IMR-90 (cell line): Measurements from ENCODE around the gene DOLPP1. TPM values are rescaled to one million over a fixed set of nuclear protein-coding genes. Genes with fewer than 3 reads are reported as not detected.

Experiments used
- ATAC-seq: fragments of 200-7000 bp; cut with Tn5 transposase; 2 replicates; pipeline ENCODE4 v1.9.1; 2020; ENCODE audit warnings: low read depth, mild to moderate bottlenecking, moderate library complexity
- BruUV-seq: library from RNA; stranded (reverse); fragments of 400-500 nt; replicated peaks from 2 replicates; lab custom pipeline; 2021; lab: Mats Ljungman, UMichigan
- CTCF ChIA-PET: fragments of 300-600 bp; formaldehyde crosslinking; extraction: SDS; loops from one replicate; lab custom pipeline; 2021; ENCODE audit warnings: antibody characterized with exemption; lab: Yijun Ruan, JAX
- POLR2A ChIA-PET: fragments of 300-600 bp; sonication (Branson Sonifier 250); formaldehyde crosslinking; loops from one replicate; lab custom pipeline; 2022; ENCODE audit warnings: antibody characterized with exemption; ENCODE audit not compliant: unreplicated experiment; lab: Charles Lee
- DNase-seq: peaks from one replicate; pipeline ENCODE4 v3.0.0; 2013
- H2AFZ ChIP-seq: replicated peaks from 2 replicates; pipeline ENCODE3; 2013; ENCODE audit warnings: low read length, mild to moderate bottlenecking; ENCODE audit not compliant: poor library complexity
- H2AK5ac ChIP-seq: 2 replicates; pipeline ENCODE4 v1.6.1; 2013; ENCODE audit warnings: low read depth, low read length, inconsistent platforms
- H2AK9ac ChIP-seq: replicated peaks from 2 replicates; pipeline ENCODE3; 2013; ENCODE audit warnings: mild to moderate bottlenecking, low read depth, low read length, moderate library complexity; ENCODE audit not compliant: poor library complexity
- H2BK120ac ChIP-seq: 2 replicates; pipeline ENCODE4 v1.6.1; 2013; ENCODE audit warnings: low read depth, low read length, inconsistent platforms
- H2BK15ac ChIP-seq: 3 replicates; pipeline ENCODE4 v1.6.1; 2013; ENCODE audit warnings: low read depth, low read length, inconsistent platforms
- H2BK20ac ChIP-seq: 2 replicates; pipeline ENCODE4 v1.6.1; 2013; ENCODE audit warnings: low read depth, mild to moderate bottlenecking, inconsistent platforms, low read length, moderate library complexity
- H2BK5ac ChIP-seq: 2 replicates; pipeline ENCODE4 v1.6.1; 2013; ENCODE audit warnings: mild to moderate bottlenecking, low read depth, low read length, inconsistent platforms; ENCODE audit not compliant: poor library complexity, severe bottlenecking
- H3K14ac ChIP-seq: replicated peaks from 2 replicates; pipeline ENCODE4 v1.6.1; 2013; ENCODE audit warnings: low read depth, low read length, inconsistent platforms
- H3K18ac ChIP-seq: 2 replicates; pipeline ENCODE4 v1.6.1; 2013; ENCODE audit warnings: low read depth, low read length, control low read depth
- H3K23ac ChIP-seq: 2 replicates; pipeline ENCODE4 v1.6.1; 2013; ENCODE audit warnings: low read depth, low read length, inconsistent platforms
- H3K27ac ChIP-seq: 2 replicates; pipeline ENCODE4 v1.5.1; 2013; ENCODE audit warnings: mild to moderate bottlenecking, control low read depth, low read length; ENCODE audit not compliant: insufficient read depth
- H3K27me3 ChIP-seq: 2 replicates; pipeline ENCODE4 v1.6.1; 2013; ENCODE audit warnings: low read length; ENCODE audit not compliant: control insufficient read depth, insufficient read depth
- H3K36me3 ChIP-seq: 2 replicates; pipeline ENCODE4 v1.6.1; 2013; ENCODE audit warnings: low read length, mixed read lengths; ENCODE audit not compliant: control insufficient read depth, insufficient read depth
- H3K4ac ChIP-seq: 2 replicates; pipeline ENCODE4 v1.6.1; 2013; ENCODE audit warnings: low read depth, low read length, inconsistent platforms
- H3K4me1 ChIP-seq: 2 replicates; pipeline ENCODE4 v1.6.1; 2013; ENCODE audit warnings: low read length, mixed read lengths; ENCODE audit not compliant: control insufficient read depth, insufficient read depth
- H3K4me2 ChIP-seq: 2 replicates; pipeline ENCODE4 v1.6.1; 2013; ENCODE audit warnings: low read depth, mild to moderate bottlenecking, control low read depth, low read length, moderate library complexity
- H3K4me3 ChIP-seq: 2 replicates; pipeline ENCODE4 v1.5.1; 2013; ENCODE audit warnings: low read depth, mild to moderate bottlenecking, control low read depth, low read length, moderate library complexity; ENCODE audit not compliant: insufficient read depth
- H3K56ac ChIP-seq: 2 replicates; pipeline ENCODE4 v1.6.1; 2013; ENCODE audit warnings: low read length, inconsistent platforms; ENCODE audit not compliant: insufficient read depth; ENCODE audit errors: extremely low read depth
- H3K79me1 ChIP-seq, 2 experiments: 2 replicates each; pipeline ENCODE4 v1.6.1; 2013; ENCODE audit warnings: low read length in 2 of 2, inconsistent platforms in 1 of 2, low read depth in 1 of 2
- H3K9ac ChIP-seq: 2 replicates; pipeline ENCODE4 v1.6.1; 2013; ENCODE audit warnings: low read depth, low read length, control low read depth
- H3K9me1 ChIP-seq: 2 replicates; pipeline ENCODE4 v1.6.1; 2013; ENCODE audit warnings: low read length, inconsistent platforms; ENCODE audit not compliant: insufficient read depth
- H3K9me3 ChIP-seq: 2 replicates; pipeline ENCODE4 v1.6.1; 2013; ENCODE audit warnings: low read length; ENCODE audit not compliant: control insufficient read depth, insufficient read depth
- H4K20me1 ChIP-seq: 2 replicates; pipeline ENCODE4 v1.6.1; 2013; ENCODE audit warnings: low read length, inconsistent platforms; ENCODE audit not compliant: insufficient read depth
- H4K5ac ChIP-seq: 2 replicates; pipeline ENCODE4 v1.6.1; 2013; ENCODE audit warnings: mild to moderate bottlenecking, low read depth, low read length, control low read depth
- H4K8ac ChIP-seq, 2 experiments: 2 replicates each; pipeline ENCODE4 v1.6.1; 2013; ENCODE audit warnings: low read depth in 2 of 2, low read length in 2 of 2, control low read depth in 1 of 2, inconsistent platforms in 1 of 2
- H4K91ac ChIP-seq: 2 replicates; pipeline ENCODE4 v1.6.1; 2013; ENCODE audit warnings: low read depth, low read length, inconsistent platforms; ENCODE audit not compliant: insufficient read depth
- BHLHE40 ChIP-seq: fragments of 150-350 bp; IDR thresholded peaks from 2 replicates; pipeline ENCODE4 v1.6.1; 2016; ENCODE audit warnings: mild to moderate bottlenecking, low read depth, low read length
- CEBPB ChIP-seq: IDR thresholded peaks from 2 replicates; pipeline ENCODE4 v1.6.1; 2012; ENCODE audit warnings: low read depth, low read length, improper control_type of control experiment
- CTCF ChIP-seq: conservative IDR thresholded peaks from 2 replicates; pipeline ENCODE4 v1.5.1; 2012; ENCODE audit warnings: mild to moderate bottlenecking, low read depth, low read length, improper control_type of control experiment
- ELK1 ChIP-seq: fragments of 150-350 bp; IDR thresholded peaks from 2 replicates; pipeline ENCODE4 v1.6.1; 2016; ENCODE audit warnings: low read depth, mild to moderate bottlenecking, low read length, moderate library complexity, borderline replicate concordance
- FOS ChIP-seq: fragments of 150-350 bp; IDR thresholded peaks from 2 replicates; pipeline ENCODE4 v1.6.1; 2016; ENCODE audit warnings: low read depth, low read length
- MAFK ChIP-seq: IDR thresholded peaks from 2 replicates; pipeline ENCODE4 v1.6.1; 2012; ENCODE audit warnings: low read depth, low read length, improper control_type of control experiment
- MAZ ChIP-seq: IDR thresholded peaks from 2 replicates; pipeline ENCODE4 v1.6.1; 2012; ENCODE audit warnings: low read depth, mild to moderate bottlenecking, low read length, improper control_type of control experiment, moderate library complexity, borderline replicate concordance
- MXI1 ChIP-seq: IDR thresholded peaks from 2 replicates; pipeline ENCODE4 v1.6.1; 2012; ENCODE audit warnings: low read depth, mild to moderate bottlenecking, low read length, moderate library complexity, borderline replicate concordance
- NFE2L2 ChIP-seq: fragments of 150-350 bp; IDR thresholded peaks from 2 replicates; pipeline ENCODE4 v1.6.1; 2016; ENCODE audit warnings: low read depth, mild to moderate bottlenecking, low read length
- POLR2A ChIP-seq: IDR thresholded peaks from 2 replicates; pipeline ENCODE4 v1.6.1; 2012; ENCODE audit warnings: mild to moderate bottlenecking, low read depth, low read length
- RAD21 ChIP-seq: IDR thresholded peaks from 2 replicates; pipeline ENCODE4 v1.6.1; 2012; ENCODE audit warnings: low read length, improper control_type of control experiment
- RCOR1 ChIP-seq: IDR thresholded peaks from 2 replicates; pipeline ENCODE4 v1.6.1; 2012; ENCODE audit warnings: mild to moderate bottlenecking, low read length, improper control_type of control experiment; ENCODE audit not compliant: insufficient replicate concordance
- RFX5 ChIP-seq: IDR thresholded peaks from 2 replicates; pipeline ENCODE4 v1.8.0; 2012; ENCODE audit warnings: low read depth, mild to moderate bottlenecking, low read length, moderate library complexity
- SMC3 ChIP-seq: fragments of 150-350 bp; IDR thresholded peaks from 2 replicates; pipeline ENCODE4 v1.6.1; 2016; ENCODE audit warnings: low read depth, mild to moderate bottlenecking, antibody characterized with exemption, low read length, moderate library complexity
- USF2 ChIP-seq: fragments of 150-350 bp; IDR thresholded peaks from 2 replicates; pipeline ENCODE4 v1.6.1; 2017; ENCODE audit warnings: mild to moderate bottlenecking, antibody characterized with exemption, low read length, low read depth
- WGBS, 2 experiments: methylation state at CpG; one replicate each; pipeline versions ENCODE4 v1.1.5 to v1.1.7; 2013; ENCODE audit warnings: missing lambda C conversion rate in 2 of 2; ENCODE audit not compliant: insufficient read length in 1 of 2; ENCODE audit errors: extremely low coverage in 2 of 2; 5-methylcytosine and 5-hydroxymethylcytosine counted together
- dilution Hi-C: fragments of 300-500 bp; cut with HindIII; formaldehyde crosslinking; loops from one replicate; pipeline ENCODE4 v1.14.3; 2018; ENCODE audit warnings: low sequenced_read_pairs; ENCODE audit not compliant: unreplicated experiment
- in situ Hi-C: fragments of 300-500 bp; cut with MboI; formaldehyde crosslinking; loops from 3 replicates; pipeline ENCODE4 v1.14.3; 2019; ENCODE audit warnings: low sequenced_read_pairs, inconsistent platforms, mixed read lengths
- intact Hi-C: fragments of 100-400 bp; cut with micrococcal nuclease; formaldehyde crosslinking; loops from 2 replicates; pipeline ENCODE4 v1.10.0; 2022
- polyA plus RNA-seq, 3 experiments: library from polyadenylated mRNA; depleted of rRNA; stranded (reverse); fragments of >200 nt; gene quantifications; 2 replicates each; pipeline ENCODE4 v1.2.3, GENCODE V29; 2012; ENCODE audit warnings: low replicate concordance in 1 of 3
- total RNA-seq: library from RNA; depleted of rRNA; stranded (reverse); fragments of >200 nt; gene quantifications from 2 replicates; pipeline ENCODE4 v1.2.3, GENCODE V29; 2012

Gene DOLPP1
- total and polyA plus RNA-seq, 2 of the 4 experiments (the other 2 are of a cell fraction) = 7.0 to 16.5 TPM

- ChIA-PET CTCF (interaction anchor here (1.2 to 3.1 kb wide), 3 partner anchors 8 to 468 kb away, joined by 7 to 21 read pairs (median 7); no protein-coding TSS in a partner anchor), POLR2A (interaction anchor here (0.5 to 2.6 kb wide), 12 partner anchors 8 to 484 kb away, joined by 3 to 17 read pairs (median 4); partner anchors contain the start of gene IER5L)
- peak overlapping the region; percentile 99 for H2BK5ac ChIP-seq
- H2AK5ac ChIP-seq = peak overlapping the region; percentile 97
- peak; percentile 100 for DNase-seq
- H3K79me1 ChIP-seq = peaks cover 5 to 36% of the 10 kb centered on the region in 2 experiments; a peak in 3 of 4 replicates
- H3K9me3 ChIP-seq = no peaks in the 10 kb centered on the region
- peak overlapping the region; percentile 100 for H4K91ac ChIP-seq
- peak overlapping the region; percentile 100 for H3K56ac ChIP-seq
- in situ Hi-C loops (no loop called here), intact Hi-C loops (loop anchor here (1.0 to 5.0 kb wide), 6 partner anchors 195 to 642 kb away; no protein-coding TSS in a partner anchor), dilution Hi-C loops (no loop called here)
- H2AK9ac ChIP-seq = peak overlapping the region; percentile 100
- peak overlapping the region; percentile 99 for H3K23ac ChIP-seq
- H2AFZ ChIP-seq = peak overlapping the region; percentile 47
- peak overlapping the region; percentile 92 for H3K18ac ChIP-seq
- H3K14ac ChIP-seq = peak overlapping the region; percentile 100
- peak overlapping the region; percentile 28 for H3K4me3 ChIP-seq
- peak overlapping the region; percentile 97 for H4K5ac ChIP-seq
- H3K4me1 ChIP-seq = peaks cover 49% of the 10 kb centered on the region
- peak overlapping the region; percentile 99 for H4K8ac ChIP-seq
- peak overlapping the region; percentile 99 for H2BK120ac ChIP-seq
- peak overlapping the region; percentile 99 for H3K4ac ChIP-seq
- H2BK20ac ChIP-seq = peak overlapping the region; percentile 74
- H3K9ac ChIP-seq = peak overlapping the region; percentile 98
- H3K36me3 ChIP-seq = peaks cover 22% of the 10 kb centered on the region
- WGBS, 2 experiments = 0% methylated on average over 1 of the region's 11 CpGs; no CpG with 5 or more reads in 1 of the 2 experiments
- H3K9me1 ChIP-seq = peaks cover 8% of the 10 kb centered on the region
- BruUV-seq = no TSS peak
- no peaks in the 10 kb centered on the region; the same call in 1 of the 2 replicates for H4K20me1 ChIP-seq
- peak; percentile 64 for ATAC-seq
- peak overlapping the region; percentile 93; the same call in 1 of the 3 replicates for H2BK15ac ChIP-seq
- H3K4me2 ChIP-seq = peak overlapping the region; percentile 69
- no peaks in the 10 kb centered on the region for H3K27me3 ChIP-seq
- peak overlapping the region; percentile 98 for H3K27ac ChIP-seq
- TF ChIP-seq BHLHE40 = no peak; the same call in 1 of the 2 replicates
- TF ChIP-seq CEBPB = no peak
- TF ChIP-seq MXI1 = no peak
- peak; percentile 86 for TF ChIP-seq POLR2A
- peak; percentile 46 for TF ChIP-seq SMC3
- no peak for TF ChIP-seq ELK1
- peak; percentile 8; the same call in 1 of the 2 replicates for TF ChIP-seq MAFK
- no peak for TF ChIP-seq USF2
- peak; percentile 32 for TF ChIP-seq RAD21
- TF ChIP-seq MAZ = peak; percentile 99
- TF ChIP-seq RFX5 = no peak
- peak; percentile 95 for TF ChIP-seq FOS
- no peak for TF ChIP-seq CTCF
- TF ChIP-seq NFE2L2 = peak; percentile 43; the same call in 1 of the 2 replicates
- TF ChIP-seq RCOR1 = peak; percentile 64
These were observed 59.1 kb downstream of the DOLPP1 start for GRCh38 chr9:129139993-129140396.
